ENCODE results near the gene UCHL1. TPM values are rescaled to one million over a fixed set of nuclear protein-coding genes. Genes with fewer than 3 reads are reported as not detected.
A peak's percentile ranks its signal among the peaks of the same experiment; 100 is the strongest.

Gene UCHL1
- polyA plus RNA-seq, 2 of the 4 experiments (the other 2 are of a cell fraction), result 953 to 1,819 TPM

DNA sequence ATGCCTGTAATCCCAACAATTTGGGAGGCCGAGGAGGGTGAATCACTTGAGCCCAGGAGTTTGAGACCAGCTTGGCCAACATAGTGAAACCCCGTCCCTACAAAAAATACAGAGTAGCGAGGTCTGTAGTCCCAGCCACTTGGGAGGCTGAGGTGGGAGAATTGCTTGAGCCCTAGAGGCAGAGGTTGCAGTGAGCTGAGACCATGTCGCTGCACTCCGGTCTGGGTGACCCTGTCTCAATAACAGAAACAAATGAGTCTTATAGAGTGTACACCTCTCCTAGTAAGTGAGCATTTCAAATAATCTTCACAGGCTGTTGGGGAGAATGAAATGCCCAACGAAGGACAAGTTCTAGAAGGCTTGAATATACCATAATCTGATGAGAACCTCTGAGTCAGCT lies 5.5 kb downstream of the UCHL1 start:
- 0 out of 2 replicates have a peak, but pooled peaks have one; percentile 27 for TF ChIP-seq POLR2AphosphoS2 (conservative IDR thresholded peaks at IDR 0.05; ENCODE audit: low read length)
- TF ChIP-seq HOXA7 (CRISPR knock-in tag; IDR thresholded peaks at IDR 0.05), result peak; percentile 59; the same call in 1 of the 2 replicates
- no peak for TF ChIP-seq CHD2 (IDR thresholded peaks at IDR 0.05; ENCODE audit: low read length, partially characterized antibody)
- 0 out of 2 replicates have a peak, but pooled peaks have one; percentile 65 for TF ChIP-seq TFCP2L1 (CRISPR knock-in tag; IDR thresholded peaks at IDR 0.05)
- Histone ChIP-seq H3K4me1 (peaks cover 26% of the 10 kb centered on the region), H3K9me3 (no peaks in the 10 kb centered on the region), H3K27ac (no peak overlapping the region), H3K4me3 (no peak overlapping the region), H3K4me2 (no peak overlapping the region)
- FAIRE-seq, result no peak
- no peak for ATAC-seq
- no peak for DNase-seq (ENCODE audit: low read depth in 1 of 2, low spot score in 1 of 2)
- ChIA-PET CTCF (no interaction called here), POLR2A (no interaction called here)
- WGBS (ENCODE audit: missing lambda C conversion rate), result 93% methylated on average over 6 of the region's 6 CpGs

DNA sequence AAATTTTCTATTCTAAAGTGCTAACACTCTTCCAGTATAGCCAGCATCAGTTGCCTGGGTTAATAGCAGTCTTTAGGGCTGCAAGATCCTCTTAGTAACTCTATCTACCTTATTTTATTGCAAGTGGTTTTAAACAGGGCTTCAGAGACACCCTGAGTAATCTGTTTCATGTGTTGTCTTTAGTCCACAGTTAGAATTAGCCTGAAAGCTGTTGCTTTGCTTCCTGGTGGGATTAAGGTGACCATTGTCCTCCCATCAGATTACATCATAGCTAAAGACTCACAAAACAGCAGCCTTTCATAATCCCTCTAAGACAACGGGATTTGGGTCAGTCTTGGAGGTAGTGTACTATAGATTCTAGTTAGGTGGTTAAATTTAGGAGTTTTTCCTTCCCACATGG lies 7.5 kb downstream of the UCHL1 start:
- TF ChIP-seq, protein P1, sequence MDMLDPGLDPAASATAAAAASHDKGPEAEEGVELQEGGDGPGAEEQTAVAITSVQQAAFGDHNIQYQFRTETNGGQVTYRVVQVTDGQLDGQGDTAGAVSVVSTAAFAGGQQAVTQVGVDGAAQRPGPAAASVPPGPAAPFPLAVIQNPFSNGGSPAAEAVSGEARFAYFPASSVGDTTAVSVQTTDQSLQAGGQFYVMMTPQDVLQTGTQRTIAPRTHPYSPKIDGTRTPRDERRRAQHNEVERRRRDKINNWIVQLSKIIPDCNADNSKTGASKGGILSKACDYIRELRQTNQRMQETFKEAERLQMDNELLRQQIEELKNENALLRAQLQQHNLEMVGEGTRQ (IDR thresholded peaks at IDR 0.05), result no peak
- TF ChIP-seq, protein P2, sequence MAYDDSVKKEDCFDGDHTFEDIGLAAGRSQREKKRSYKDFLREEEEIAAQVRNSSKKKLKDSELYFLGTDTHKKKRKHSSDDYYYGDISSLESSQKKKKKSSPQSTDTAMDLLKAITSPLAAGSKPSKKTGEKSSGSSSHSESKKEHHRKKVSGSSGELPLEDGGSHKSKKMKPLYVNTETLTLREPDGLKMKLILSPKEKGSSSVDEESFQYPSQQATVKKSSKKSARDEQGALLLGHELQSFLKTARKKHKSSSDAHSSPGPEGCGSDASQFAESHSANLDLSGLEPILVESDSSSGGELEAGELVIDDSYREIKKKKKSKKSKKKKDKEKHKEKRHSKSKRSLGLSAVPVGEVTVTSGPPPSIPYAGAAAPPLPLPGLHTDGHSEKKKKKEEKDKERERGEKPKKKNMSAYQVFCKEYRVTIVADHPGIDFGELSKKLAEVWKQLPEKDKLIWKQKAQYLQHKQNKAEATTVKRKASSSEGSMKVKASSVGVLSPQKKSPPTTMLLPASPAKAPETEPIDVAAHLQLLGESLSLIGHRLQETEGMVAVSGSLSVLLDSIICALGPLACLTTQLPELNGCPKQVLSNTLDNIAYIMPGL (CRISPR knock-in tag; IDR thresholded peaks at IDR 0.05; ENCODE audit: borderline replicate concordance), result no peak
- TF ChIP-seq RARB (CRISPR knock-in tag; IDR thresholded peaks at IDR 0.05), result no peak
- no peak for TF ChIP-seq NFE2L2 (conservative IDR thresholded peaks at IDR 0.05; ENCODE audit: low read length)
- no peak for TF ChIP-seq MAZ (IDR thresholded peaks at IDR 0.05; ENCODE audit: borderline replicate concordance, low read depth, low read length)
- TF ChIP-seq FOXS1 (CRISPR knock-in tag; IDR thresholded peaks at IDR 0.05), result no peak
- TF ChIP-seq POLR2A (IDR thresholded peaks at IDR 0.05; ENCODE audit: low read length), result no peak
- TF ChIP-seq CHD4 (IDR thresholded peaks at IDR 0.05; ENCODE audit: borderline replicate concordance), result no peak
- TF ChIP-seq, protein P3, sequence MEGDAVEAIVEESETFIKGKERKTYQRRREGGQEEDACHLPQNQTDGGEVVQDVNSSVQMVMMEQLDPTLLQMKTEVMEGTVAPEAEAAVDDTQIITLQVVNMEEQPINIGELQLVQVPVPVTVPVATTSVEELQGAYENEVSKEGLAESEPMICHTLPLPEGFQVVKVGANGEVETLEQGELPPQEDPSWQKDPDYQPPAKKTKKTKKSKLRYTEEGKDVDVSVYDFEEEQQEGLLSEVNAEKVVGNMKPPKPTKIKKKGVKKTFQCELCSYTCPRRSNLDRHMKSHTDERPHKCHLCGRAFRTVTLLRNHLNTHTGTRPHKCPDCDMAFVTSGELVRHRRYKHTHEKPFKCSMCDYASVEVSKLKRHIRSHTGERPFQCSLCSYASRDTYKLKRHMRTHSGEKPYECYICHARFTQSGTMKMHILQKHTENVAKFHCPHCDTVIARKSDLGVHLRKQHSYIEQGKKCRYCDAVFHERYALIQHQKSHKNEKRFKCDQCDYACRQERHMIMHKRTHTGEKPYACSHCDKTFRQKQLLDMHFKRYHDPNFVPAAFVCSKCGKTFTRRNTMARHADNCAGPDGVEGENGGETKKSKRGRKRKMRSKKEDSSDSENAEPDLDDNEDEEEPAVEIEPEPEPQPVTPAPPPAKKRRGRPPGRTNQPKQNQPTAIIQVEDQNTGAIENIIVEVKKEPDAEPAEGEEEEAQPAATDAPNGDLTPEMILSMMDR (IDR thresholded peaks at IDR 0.05), result no peak
- no peak for TF ChIP-seq ZFP36 (IDR thresholded peaks at IDR 0.05; ENCODE audit: borderline replicate concordance, partially characterized antibody)
- H3K9me3 ChIP-seq, result no peaks in the 10 kb centered on the region
- H3K4me1 ChIP-seq, result peaks cover 18% of the 10 kb centered on the region
- H3K4me2 ChIP-seq, result no peak overlapping the region
- FAIRE-seq, result no peak
- H3K4me3 ChIP-seq, result no peak overlapping the region
- 84% methylated on average over 1 of the region's 1 CpG for WGBS (ENCODE audit: missing lambda C conversion rate)
- POLR2A ChIA-PET, result no interaction called here
- CTCF ChIA-PET, result interaction anchor here (1.1 to 1.6 kb wide), 2 partner anchors 16 to 17 kb away, joined by 3 to 5 read pairs; no protein-coding TSS in a partner anchor
- H3K27ac ChIP-seq, result no peak overlapping the region
- no peak for DNase-seq (ENCODE audit: low read depth in 1 of 2, low spot score in 1 of 2)
- no peak for ATAC-seq

DNA sequence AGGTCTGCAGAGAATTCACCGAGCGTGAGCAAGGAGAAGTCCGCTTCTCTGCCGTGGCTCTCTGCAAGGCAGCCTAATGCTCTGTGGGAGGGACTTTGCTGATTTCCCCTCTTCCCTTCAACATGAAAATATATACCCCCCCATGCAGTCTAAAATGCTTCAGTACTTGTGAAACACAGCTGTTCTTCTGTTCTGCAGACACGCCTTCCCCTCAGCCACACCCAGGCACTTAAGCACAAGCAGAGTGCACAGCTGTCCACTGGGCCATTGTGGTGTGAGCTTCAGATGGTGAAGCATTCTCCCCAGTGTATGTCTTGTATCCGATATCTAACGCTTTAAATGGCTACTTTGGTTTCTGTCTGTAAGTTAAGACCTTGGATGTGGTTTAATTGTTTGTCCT lies 11.3 kb downstream of the UCHL1 start:
- Histone ChIP-seq H3K4me3 (no peak overlapping the region), H3K4me2 (no peak overlapping the region), H3K27ac (no peak overlapping the region), H3K9me3 (no peaks in the 10 kb centered on the region), H3K4me1 (no peaks in the 10 kb centered on the region)
- TF ChIP-seq HEYL (CRISPR knock-in tag; IDR thresholded peaks at IDR 0.05) (no peak), POLR2AphosphoS2 (conservative IDR thresholded peaks at IDR 0.05; ENCODE audit: low read length) (0 out of 2 replicates have a peak, but pooled peaks have one; percentile 35)
- CTCF ChIA-PET, result interaction anchor here (1.1 kb wide), 1 partner anchor 9 kb away, joined by 5 read pairs; no protein-coding TSS in a partner anchor
- ATAC-seq (peak; percentile 23 to 47; a peak in 5 of 6 replicates), DNase-seq (ENCODE audit: low read depth in 1 of 2, low spot score in 1 of 2) (no peak), FAIRE-seq (no peak)
- POLR2A ChIA-PET, result interaction anchor here (3.0 kb wide), 1 partner anchor 10 kb away, joined by 23 read pairs; the partner anchor contains the start of gene UCHL1
- 91% methylated on average over 7 of the region's 7 CpGs for WGBS (ENCODE audit: missing lambda C conversion rate)
